ENCODE data around the gene HNRNPAB. TPM values are rescaled to one million over a fixed set of nuclear protein-coding genes. Genes with fewer than 3 reads are reported as not detected.

Gene HNRNPAB
- total and polyA plus RNA-seq, 3 donors from 2014 or later = 63.1 to 71.0 (median 66.2) TPM

DNA sequence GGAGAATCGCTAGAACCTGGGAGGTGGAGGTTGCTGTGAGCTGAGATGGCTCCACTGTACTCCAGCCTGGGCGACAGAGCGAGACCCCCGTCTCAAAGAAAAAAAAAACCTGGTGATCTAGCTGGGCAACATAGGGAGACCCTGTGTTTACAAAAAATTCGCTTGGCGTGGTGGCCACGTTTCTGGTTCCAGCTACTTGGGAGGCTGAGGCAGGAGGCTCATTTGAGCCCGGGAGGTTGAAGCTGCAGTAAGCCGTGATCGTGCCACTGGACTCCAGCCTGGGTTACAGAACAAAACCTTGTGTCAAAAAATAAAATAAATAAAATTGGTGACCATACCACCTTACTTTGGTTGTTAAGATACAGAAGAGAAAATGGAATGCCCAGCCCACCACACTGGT lies 1.8 kb upstream of the HNRNPAB start:
- peaks cover 20% of the 10 kb centered on the region for H3K4me1 ChIP-seq
- TF ChIP-seq CTCF (IDR thresholded peaks at IDR 0.05) = no peak
- no peak for TF ChIP-seq POLR2A (IDR thresholded peaks at IDR 0.05)
- H3K9me3 ChIP-seq = no peaks in the 10 kb centered on the region
- no peak for DNase-seq
- no peaks in the 10 kb centered on the region for H3K27me3 ChIP-seq
- H3K36me3 ChIP-seq (ENCODE audit: low read depth, missing control alignments) = no peaks in the 10 kb centered on the region
- H3K4me3 ChIP-seq = no peak overlapping the region
- WGBS, 2 donors = 89 to 96% methylated on average over 7 to 10 of the region's 10 CpGs
- intact Hi-C loops (cut with DNase I; ENCODE audit: low total_unique reads) = no loop called here
- no peak overlapping the region for H3K27ac ChIP-seq

DNA sequence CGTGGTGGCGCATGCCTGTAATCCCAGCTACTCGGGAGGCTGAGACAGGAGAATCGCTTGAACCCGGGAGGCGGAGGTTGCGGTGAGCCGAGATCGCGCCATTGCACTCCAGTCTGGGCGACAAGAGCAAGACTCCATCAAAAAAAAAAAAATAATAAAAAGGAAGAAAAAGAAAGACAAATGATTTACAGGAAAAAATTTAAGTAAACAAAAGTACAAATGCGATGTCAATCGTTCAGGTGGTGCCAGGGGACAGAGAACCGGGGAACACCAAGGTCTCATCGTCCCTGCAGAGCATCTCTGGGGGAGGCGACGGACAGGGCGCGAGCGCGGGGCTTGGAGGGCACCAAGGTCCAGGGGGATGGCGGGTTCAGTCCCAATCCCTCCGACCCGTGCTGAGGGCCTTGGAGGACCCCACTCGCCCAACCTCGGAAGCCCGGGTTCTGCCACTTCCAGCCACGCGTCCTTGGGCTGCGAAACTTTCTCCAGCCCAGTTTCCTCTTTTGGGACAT lies 607 bp upstream of the HNRNPAB start:
- peaks cover 24% of the 10 kb centered on the region for H3K4me1 ChIP-seq
- H3K27ac ChIP-seq = peak overlapping the region in 1 of 2 donors; percentile 91
- TF ChIP-seq POLR2A (IDR thresholded peaks at IDR 0.05) (no peak), CTCF (IDR thresholded peaks at IDR 0.05) (no peak)
- no peaks in the 10 kb centered on the region for H3K9me3 ChIP-seq
- DNase-seq = no peak
- no peaks in the 10 kb centered on the region for H3K36me3 ChIP-seq (ENCODE audit: low read depth, missing control alignments)
- peak overlapping the region; percentile 75 to 98 for H3K4me3 ChIP-seq
- H3K27me3 ChIP-seq = no peaks in the 10 kb centered on the region
- WGBS, 2 donors = 17 to 27% methylated on average over 25 to 30 of the region's 30 CpGs
- intact Hi-C loops (cut with DNase I; ENCODE audit: low total_unique reads) = no loop called here

- 0% methylated on average over 3 to 55 of the region's 90 CpGs for WGBS, 2 donors
- peak; percentile 83 for DNase-seq
- Histone ChIP-seq H3K4me3 (peak overlapping the region; percentile 75 to 98), H3K27ac (peak overlapping the region; percentile 55 to 91), H3K4me1 (peaks cover 24% of the 10 kb centered on the region), H3K9me3 (no peaks in the 10 kb centered on the region), H3K36me3 (ENCODE audit: low read depth, missing control alignments) (no peaks in the 10 kb centered on the region), H3K27me3 (no peaks in the 10 kb centered on the region)
- intact Hi-C loops (cut with DNase I; ENCODE audit: low total_unique reads) = no loop called here
- TF ChIP-seq CTCF (IDR thresholded peaks at IDR 0.05) = no peak
- TF ChIP-seq POLR2A (IDR thresholded peaks at IDR 0.05) = no peak
These were observed 809 bp downstream of the HNRNPAB start for GRCh38 chr5:178204935-178205748.

GRCh38 chr5:178205749-178206047 lies 1.4 kb downstream of the HNRNPAB start:
- 4% methylated on average over 5 of the region's 5 CpGs for WGBS, 2 donors
- no peaks in the 10 kb centered on the region for H3K9me3 ChIP-seq
- no peak for TF ChIP-seq POLR2A (IDR thresholded peaks at IDR 0.05)
- TF ChIP-seq CTCF (IDR thresholded peaks at IDR 0.05) = no peak
- H3K36me3 ChIP-seq (ENCODE audit: low read depth, missing control alignments) = no peaks in the 10 kb centered on the region
- DNase-seq = no peak
- peaks cover 24% of the 10 kb centered on the region for H3K4me1 ChIP-seq
- intact Hi-C loops (cut with DNase I; ENCODE audit: low total_unique reads) = no loop called here
- peak overlapping the region in 1 of 2 donors; percentile 91 for H3K27ac ChIP-seq
- peak overlapping the region; percentile 75 to 98 for H3K4me3 ChIP-seq
- no peaks in the 10 kb centered on the region for H3K27me3 ChIP-seq

Measured in testis (tissue), 3 donors.